GM19467 (cell line): ENCODE measurements around the gene FBXL17.
"Not testable (repeated sequence)": the region's sequence is repeated elsewhere in the genome, so short reads cannot be mapped to it uniquely, and the experiment has no call there.

Source experiments
- ATAC-seq: cut with Tn5 transposase; IDR thresholded peaks from one replicate; pipeline ENCODE4 v1.9.1; 2021; ENCODE audit warnings: mild to moderate bottlenecking, moderate library complexity; ENCODE audit not compliant: unreplicated experiment

FBXL17 gene

GRCh38 chr5:108381954-108382783 is at the start of gene FBXL17:
Gene FBXL17 (minus strand): TSS chr5:108382098.
- ATAC-seq = peak; percentile 78

- no peak for ATAC-seq
These were observed 49.2 kb upstream of the FBXL17 start for GRCh38 chr5:108430931-108431608.

GRCh38 chr5:108421713-108422112 is 39.8 kb upstream of the FBXL17 start:
- ATAC-seq = no peak

- ATAC-seq = no peak
These were observed 38.9 kb upstream of the FBXL17 start for GRCh38 chr5:108420755-108421154.

GRCh38 chr5:108420158-108420557 is 38.3 kb upstream of the FBXL17 start:
- no peak for ATAC-seq

GRCh38 chr5:108418197-108418596 is 36.3 kb upstream of the FBXL17 start:
- no peak for ATAC-seq

GRCh38 chr5:108417166-108417670 is 35.3 kb upstream of the FBXL17 start:
- ATAC-seq = no peak

GRCh38 chr5:108415726-108416125 is 33.8 kb upstream of the FBXL17 start:
- no peak for ATAC-seq

- ATAC-seq = no peak
These were observed 27.9 kb upstream of the FBXL17 start for GRCh38 chr5:108409786-108410185.

GRCh38 chr5:108405201-108405600 is 23.3 kb upstream of the FBXL17 start:
- not testable (repeated sequence) for ATAC-seq

GRCh38 chr5:108398964-108399363 is 17.1 kb upstream of the FBXL17 start:
- ATAC-seq = no peak

GRCh38 chr5:108396837-108397236 is 14.9 kb upstream of the FBXL17 start:
- ATAC-seq = not testable (repeated sequence)

- no peak for ATAC-seq
These were observed 5.9 kb upstream of the FBXL17 start for GRCh38 chr5:108387758-108388157.

- ATAC-seq = no peak
These were observed 4.6 kb upstream of the FBXL17 start for GRCh38 chr5:108386345-108387061.

GRCh38 chr5:108384741-108385140 is 2.8 kb upstream of the FBXL17 start:
- no peak for ATAC-seq

- no peak for ATAC-seq
These were observed 959 bp upstream of the FBXL17 start for GRCh38 chr5:108382784-108383330.

GRCh38 chr5:108381350-108381953 is 446 bp downstream of the FBXL17 start:
- peak; percentile 41 for ATAC-seq

- ATAC-seq = peak; percentile 25
These were observed 1.2 kb downstream of the FBXL17 start for GRCh38 chr5:108380531-108381349.

GRCh38 chr5:108379722-108380530 is 2.0 kb downstream of the FBXL17 start:
- no peak for ATAC-seq
